ENCODE measurements around the gene RORC. TPM values are rescaled to one million over a fixed set of nuclear protein-coding genes. Genes with fewer than 3 reads are reported as not detected.
"Not testable (repeated sequence)": the region's sequence is repeated elsewhere in the genome, so short reads cannot be mapped to it uniquely, and the experiment has no call there.

Gene RORC
- total and polyA plus RNA-seq, 5 donors from 2014 or later = 6.2 to 16.7 (median 13.7) TPM

- DNase-seq (no peak), ATAC-seq (ENCODE audit: low read depth in 2 of 2) (no peak)
- H3K9me3 Mint-ChIP-seq = no peaks in the 10 kb centered on the region
- Histone ChIP-seq H3K4me1 (ENCODE audit: control insufficient read depth, insufficient read depth, low read length, poor library complexity, severe bottlenecking) (no peaks in the 10 kb centered on the region), H3K27me3 (ENCODE audit: control insufficient read depth, insufficient read depth, low read length) (no peaks in the 10 kb centered on the region), H3K27ac (ENCODE audit: insufficient read depth, low read length, poor library complexity, severe bottlenecking) (no peak overlapping the region), H3K4me3 (ENCODE audit: low read depth, low read length) (no peak overlapping the region), H3K9me3 (ENCODE audit: control insufficient read depth in 2 of 2, low read length in 2 of 2) (no peaks in the 10 kb centered on the region), H3K36me3 (ENCODE audit: control insufficient read depth, insufficient read depth, low read length) (peaks cover 64% of the 10 kb centered on the region)
- no peak overlapping the region for H3K27ac Mint-ChIP-seq
- no peaks in the 10 kb centered on the region for H3K27me3 Mint-ChIP-seq
- peaks cover 46% of the 10 kb centered on the region for H3K36me3 Mint-ChIP-seq
- peaks cover 0 to 4% (median 0%) of the 10 kb centered on the region in 4 donors for H3K4me1 Mint-ChIP-seq
- no peak overlapping the region for H3K4me3 Mint-ChIP-seq
Observed at GRCh38 chr1:151776665-151777062, 54.9 kb downstream of the RORC start.

GRCh38 chr1:151775894-151776664 is 55.5 kb downstream of the RORC start:
- H3K27ac ChIP-seq (ENCODE audit: insufficient read depth, low read length, poor library complexity, severe bottlenecking) = no peak overlapping the region
- no peaks in the 10 kb centered on the region for H3K27me3 Mint-ChIP-seq
- peaks cover 45% of the 10 kb centered on the region for H3K36me3 Mint-ChIP-seq
- no peaks in the 10 kb centered on the region for H3K9me3 Mint-ChIP-seq
- H3K4me1 ChIP-seq (ENCODE audit: control insufficient read depth, insufficient read depth, low read length, poor library complexity, severe bottlenecking) = no peaks in the 10 kb centered on the region
- DNase-seq = no peak
- peaks cover 63% of the 10 kb centered on the region for H3K36me3 ChIP-seq (ENCODE audit: control insufficient read depth, insufficient read depth, low read length)
- H3K9me3 ChIP-seq (ENCODE audit: control insufficient read depth in 2 of 2, low read length in 2 of 2) = no peaks in the 10 kb centered on the region
- no peak overlapping the region for H3K4me3 ChIP-seq (ENCODE audit: low read depth, low read length)
- H3K27me3 ChIP-seq (ENCODE audit: control insufficient read depth, insufficient read depth, low read length) = no peaks in the 10 kb centered on the region
- peaks cover 0 to 4% (median 0%) of the 10 kb centered on the region in 4 donors for H3K4me1 Mint-ChIP-seq
- H3K27ac Mint-ChIP-seq = no peak overlapping the region
- no peak overlapping the region for H3K4me3 Mint-ChIP-seq
- ATAC-seq (ENCODE audit: low read depth in 2 of 2) = no peak

- Histone ChIP-seq H3K27ac (ENCODE audit: insufficient read depth, low read length, poor library complexity, severe bottlenecking) (no peak overlapping the region), H3K4me1 (ENCODE audit: control insufficient read depth, insufficient read depth, low read length, poor library complexity, severe bottlenecking) (no peaks in the 10 kb centered on the region), H3K9me3 (ENCODE audit: control insufficient read depth in 2 of 2, low read length in 2 of 2) (no peaks in the 10 kb centered on the region), H3K36me3 (ENCODE audit: control insufficient read depth, insufficient read depth, low read length) (peaks cover 56% of the 10 kb centered on the region), H3K4me3 (ENCODE audit: low read depth, low read length) (no peak overlapping the region), H3K27me3 (ENCODE audit: control insufficient read depth, insufficient read depth, low read length) (no peaks in the 10 kb centered on the region)
- DNase-seq (no peak), ATAC-seq (ENCODE audit: low read depth in 2 of 2) (no peak)
- Mint-ChIP-seq H3K36me3 (peaks cover 43% of the 10 kb centered on the region), H3K27me3 (no peaks in the 10 kb centered on the region), H3K9me3 (no peaks in the 10 kb centered on the region), H3K4me1 (peaks cover 0 to 4% (median 0%) of the 10 kb centered on the region in 4 donors), H3K4me3 (no peak overlapping the region), H3K27ac (no peak overlapping the region)
Observed at GRCh38 chr1:151774256-151774922, 57.2 kb downstream of the RORC start.

- H3K27ac ChIP-seq (ENCODE audit: insufficient read depth, low read length, poor library complexity, severe bottlenecking) = no peak overlapping the region
- no peak overlapping the region for H3K27ac Mint-ChIP-seq
- H3K9me3 Mint-ChIP-seq = no peaks in the 10 kb centered on the region
- no peaks in the 10 kb centered on the region for H3K9me3 ChIP-seq (ENCODE audit: control insufficient read depth in 2 of 2, low read length in 2 of 2)
- H3K36me3 ChIP-seq (ENCODE audit: control insufficient read depth, insufficient read depth, low read length) = peaks cover 49% of the 10 kb centered on the region
- H3K4me3 Mint-ChIP-seq = no peak overlapping the region
- peaks cover 36% of the 10 kb centered on the region for H3K36me3 Mint-ChIP-seq
- no peaks in the 10 kb centered on the region for H3K4me1 ChIP-seq (ENCODE audit: control insufficient read depth, insufficient read depth, low read length, poor library complexity, severe bottlenecking)
- DNase-seq = no peak
- no peaks in the 10 kb centered on the region for H3K27me3 Mint-ChIP-seq
- no peak for ATAC-seq (ENCODE audit: low read depth in 2 of 2)
- no peaks in the 10 kb centered on the region for H3K27me3 ChIP-seq (ENCODE audit: control insufficient read depth, insufficient read depth, low read length)
- H3K4me1 Mint-ChIP-seq = peaks cover 0 to 4% (median 0%) of the 10 kb centered on the region in 4 donors
- H3K4me3 ChIP-seq (ENCODE audit: low read depth, low read length) = no peak overlapping the region
Observed at GRCh38 chr1:151773702-151774101, 57.9 kb downstream of the RORC start.

GRCh38 chr1:151769270-151769669 is 62.3 kb downstream of the RORC start:
- H3K4me3 ChIP-seq (ENCODE audit: low read depth, low read length); H3K4me3 Mint-ChIP-seq; H3K4me1 Mint-ChIP-seq; H3K27ac Mint-ChIP-seq; H3K4me1 ChIP-seq (ENCODE audit: control insufficient read depth, insufficient read depth, low read length, poor library complexity, severe bottlenecking); H3K27me3 Mint-ChIP-seq; H3K9me3 ChIP-seq (ENCODE audit: control insufficient read depth in 2 of 2, low read length in 2 of 2); ATAC-seq (ENCODE audit: low read depth in 2 of 2); H3K27me3 ChIP-seq (ENCODE audit: control insufficient read depth, insufficient read depth, low read length); DNase-seq; H3K27ac ChIP-seq (ENCODE audit: insufficient read depth, low read length, poor library complexity, severe bottlenecking); H3K9me3 Mint-ChIP-seq: not testable (repeated sequence)
- H3K36me3 Mint-ChIP-seq = peaks cover 16% of the 10 kb centered on the region
- H3K36me3 ChIP-seq (ENCODE audit: control insufficient read depth, insufficient read depth, low read length) = peaks cover 12% of the 10 kb centered on the region

GRCh38 chr1:151768351-151769066 is 63.1 kb downstream of the RORC start:
- not testable (repeated sequence) for DNase-seq; H3K9me3 ChIP-seq (ENCODE audit: control insufficient read depth in 2 of 2, low read length in 2 of 2); H3K36me3 ChIP-seq (ENCODE audit: control insufficient read depth, insufficient read depth, low read length); H3K27me3 ChIP-seq (ENCODE audit: control insufficient read depth, insufficient read depth, low read length); ATAC-seq (ENCODE audit: low read depth in 2 of 2); H3K4me1 ChIP-seq (ENCODE audit: control insufficient read depth, insufficient read depth, low read length, poor library complexity, severe bottlenecking); H3K9me3 Mint-ChIP-seq; H3K27ac ChIP-seq (ENCODE audit: insufficient read depth, low read length, poor library complexity, severe bottlenecking); H3K27ac Mint-ChIP-seq; H3K4me3 Mint-ChIP-seq; H3K36me3 Mint-ChIP-seq; H3K27me3 Mint-ChIP-seq; H3K4me3 ChIP-seq (ENCODE audit: low read depth, low read length)
- H3K4me1 Mint-ChIP-seq = peaks cover 4 to 13% (median 6%) of the 10 kb centered on the region in 4 donors

GRCh38 chr1:151763990-151764389 is 67.6 kb downstream of the RORC start:
- Mint-ChIP-seq H3K4me3 (peak overlapping the region; percentile 89 to 96 (median 93)), H3K4me1 (peaks cover 0 to 29% (median 13%) of the 10 kb centered on the region in 4 donors), H3K27me3 (no peaks in the 10 kb centered on the region), H3K36me3 (peaks cover 24% of the 10 kb centered on the region), H3K27ac (peak overlapping the region; percentile 93 to 98 (median 96)), H3K9me3 (no peaks in the 10 kb centered on the region)
- Histone ChIP-seq H3K4me3 (ENCODE audit: low read depth, low read length) (peak overlapping the region; percentile 97), H3K4me1 (ENCODE audit: control insufficient read depth, insufficient read depth, low read length, poor library complexity, severe bottlenecking) (peaks cover 12% of the 10 kb centered on the region), H3K36me3 (ENCODE audit: control insufficient read depth, insufficient read depth, low read length) (peaks cover 29% of the 10 kb centered on the region), H3K9me3 (ENCODE audit: control insufficient read depth in 2 of 2, low read length in 2 of 2) (no peaks in the 10 kb centered on the region), H3K27me3 (ENCODE audit: control insufficient read depth, insufficient read depth, low read length) (no peaks in the 10 kb centered on the region), H3K27ac (ENCODE audit: insufficient read depth, low read length, poor library complexity, severe bottlenecking) (peak overlapping the region; percentile 83)
- no peak for DNase-seq
- ATAC-seq (ENCODE audit: low read depth in 2 of 2) = no peak
